Endothelial cell of umbilical vein (primary cell): ENCODE results near the gene PRIMPOL. TPM values are rescaled to one million over a fixed set of nuclear protein-coding genes. Genes with fewer than 3 reads are reported as not detected.

Source experiments
- BruUV-seq: library from RNA; stranded (reverse); fragments of 400-500 nt; replicated peaks from 2 replicates; lab custom pipeline; 2021; lab: Mats Ljungman, UMichigan
- CTCF ChIA-PET: fragments of 300-600, 350-600 bp; sonication (Branson Sonifier 250); formaldehyde crosslinking; loops from one replicate; lab custom pipeline; 2021; ENCODE audit warnings: antibody characterized with exemption, inconsistent platforms; lab: Charles Lee
- POLR2A ChIA-PET: fragments of 300-600, 350-600 bp; sonication (Branson Sonifier 250); formaldehyde crosslinking; loops from one replicate; lab custom pipeline; 2021; ENCODE audit warnings: antibody characterized with exemption, inconsistent platforms; lab: Charles Lee
- DNase-seq: peaks from one replicate; pipeline ENCODE4 v3.0.0-alpha.2; 2011; ENCODE audit warnings: low read depth, low spot score
- FAIRE-seq: peaks from 2 replicates; lab custom pipeline; 2011; peaks lifted over from hg19 to GRCh38; lab: Jason Lieb, UNC
- H2AFZ ChIP-seq: 2 replicates; pipeline ENCODE4 v1.6.0; 2012; ENCODE audit warnings: low read depth, low read length, control low read depth, inconsistent platforms
- H3K27ac ChIP-seq: 2 replicates; pipeline ENCODE4 v1.5.1; 2011; ENCODE audit warnings: low read depth, mild to moderate bottlenecking, control low read depth, low read length, moderate library complexity; ENCODE audit not compliant: insufficient read depth
- H3K27me3 ChIP-seq, 2 experiments: 2 replicates each; pipeline versions ENCODE4 v1.6.0 to v1.6.1; 2011; ENCODE audit warnings: low read length in 2 of 2, mixed read lengths in 1 of 2; ENCODE audit not compliant: control insufficient read depth in 2 of 2, insufficient read depth in 2 of 2
- H3K36me3 ChIP-seq, 2 experiments: 2 replicates in 1 of 2; 3 replicates in 1 of 2; pipeline ENCODE4 v1.5.1; 2011; ENCODE audit warnings: low read length in 2 of 2, mild to moderate bottlenecking in 1 of 2, moderate library complexity in 1 of 2; ENCODE audit not compliant: control insufficient read depth in 2 of 2, insufficient read depth in 2 of 2; ENCODE audit errors: extremely low read depth in 1 of 2
- H3K4me1 ChIP-seq: 3 replicates; pipeline ENCODE4 v1.5.1; 2011; ENCODE audit warnings: mild to moderate bottlenecking, low read length; ENCODE audit not compliant: control insufficient read depth, insufficient read depth; ENCODE audit errors: extremely low read depth
- H3K4me2 ChIP-seq: 2 replicates; pipeline ENCODE4 v1.6.1; 2011; ENCODE audit warnings: low read length, control low read depth, mixed read lengths; ENCODE audit not compliant: insufficient read depth
- H3K4me3 ChIP-seq, 3 experiments: fragments of 200-600 bp in 1 of 3; sonication (generic), shearing (Covaris generic) in 1 of 3; replicated peaks in 1 of 3; 2 replicates each; pipeline ENCODE4 v1.5.1; 2011 to 2016; ENCODE audit warnings: control low read depth in 3 of 3, low read length in 3 of 3, mild to moderate bottlenecking in 2 of 3, inconsistent platforms in 1 of 3, low read depth in 1 of 3, moderate library complexity in 1 of 3; ENCODE audit not compliant: insufficient read depth in 1 of 3
- H3K79me2 ChIP-seq: 2 replicates; pipeline ENCODE4 v1.6.0; 2012; ENCODE audit warnings: low read length, inconsistent platforms; ENCODE audit not compliant: control insufficient read depth, insufficient read depth
- H3K9ac ChIP-seq: replicated peaks from 2 replicates; pipeline ENCODE3; 2011; ENCODE audit warnings: low read length, control low read depth; ENCODE audit not compliant: insufficient read depth; ENCODE audit errors: extremely low read depth
- H3K9me1 ChIP-seq: replicated peaks from 3 replicates; pipeline ENCODE4 v1.6.0; 2011; ENCODE audit warnings: mild to moderate bottlenecking, low read length; ENCODE audit not compliant: control insufficient read depth, insufficient read depth; ENCODE audit errors: extremely low read depth
- H3K9me3 ChIP-seq: replicated peaks from 2 replicates; pipeline ENCODE4 v1.5.1; 2012; ENCODE audit warnings: low read length, inconsistent platforms; ENCODE audit not compliant: control insufficient read depth, insufficient read depth
- H4K20me1 ChIP-seq: replicated peaks from 2 replicates; pipeline ENCODE3; 2011; ENCODE audit warnings: mild to moderate bottlenecking, low read length; ENCODE audit not compliant: control insufficient read depth, insufficient read depth; ENCODE audit errors: extremely low read depth
- EZH2 ChIP-seq: IDR thresholded peaks from 2 replicates; pipeline ENCODE4 v1.6.1; 2012; ENCODE audit warnings: borderline replicate concordance, low read depth, mild to moderate bottlenecking, moderate library complexity, low read length, inconsistent platforms; ENCODE audit not compliant: severe bottlenecking
- FOS ChIP-seq: IDR thresholded peaks from 2 replicates; pipeline ENCODE4 v1.6.1; 2011; ENCODE audit warnings: mild to moderate bottlenecking, low read length, moderate library complexity, borderline replicate concordance; ENCODE audit not compliant: insufficient read depth
- GATA2 ChIP-seq: IDR thresholded peaks from 2 replicates; pipeline ENCODE4 v1.7.0; 2011; ENCODE audit warnings: low read depth, mild to moderate bottlenecking, moderate library complexity, mixed read lengths, low read length; ENCODE audit not compliant: insufficient read length, insufficient read depth
- JUN ChIP-seq: IDR thresholded peaks from 2 replicates; pipeline ENCODE4 v1.6.1; 2011; ENCODE audit warnings: borderline replicate concordance, low read depth; ENCODE audit not compliant: insufficient read length, insufficient read depth
- MYC ChIP-seq: IDR thresholded peaks from one replicate; pipeline ENCODE4 v1.6.1; 2011; ENCODE audit warnings: mild to moderate bottlenecking, low read depth, low read length
- POLR2A ChIP-seq: IDR thresholded peaks from 2 replicates; pipeline ENCODE4 v1.6.1; 2012; ENCODE audit warnings: low read depth, mild to moderate bottlenecking, control low read depth, low read length
- POLR2AphosphoS5 ChIP-seq: IDR thresholded peaks from 2 replicates; pipeline ENCODE4 v1.6.1; 2012; ENCODE audit warnings: low read depth, mild to moderate bottlenecking, control low read depth, low read length, moderate library complexity; ENCODE audit not compliant: insufficient read depth
- dilution Hi-C: fragments of 300-500 bp; cut with MboI; formaldehyde crosslinking; loops from one replicate; pipeline ENCODE4 v1.15.0; 2019; ENCODE audit warnings: low sequenced_read_pairs; ENCODE audit not compliant: extremely low pct_ligation_motif_present
- intact Hi-C: fragments of 100-400 bp; cut with micrococcal nuclease; formaldehyde crosslinking; loops from one replicate; pipeline ENCODE4 v1.10.0; 2022
- polyA plus RNA-seq, 4 experiments: library from polyadenylated mRNA; depleted of rRNA in 3 of 4; stranded (reverse) in 3 of 4; unstranded in 1 of 4; fragments of >200 nt; gene quantifications; 2 replicates each; pipeline versions ENCODE4 v1.2.1 to v1.2.3, GENCODE V29; 2011 to 2012; ENCODE audit warnings: missing spikeins in 1 of 4
- total RNA-seq: library from RNA; stranded (reverse); gene quantifications from 2 replicates; pipeline ENCODE4 v1.2.3, GENCODE V29; 2021
- TF ChIP-seq, protein P1 (sequence below), 2 donors: IDR thresholded peaks; 1 replicate in 1 of 2; 2 replicates in 1 of 2; pipeline ENCODE4 v1.5.1; 2011; ENCODE audit warnings: low read length in 2 of 2, mild to moderate bottlenecking in 2 of 2, moderate library complexity in 2 of 2, control low read depth in 1 of 2, inconsistent platforms in 1 of 2, low read depth in 1 of 2; ENCODE audit not compliant: insufficient read depth in 1 of 2; ENCODE audit errors: extremely low read depth in 1 of 2
- TF ChIP-seq, protein P2 (sequence below): IDR thresholded peaks from 2 replicates; pipeline ENCODE4 v1.6.1; 2011; ENCODE audit not compliant: insufficient read depth, insufficient read length

Gene PRIMPOL
- total and polyA plus RNA-seq, 2 donors (not counting 3 experiments of a cell fraction or from before 2014, with no cell fraction given) = 5.9 to 11.1 TPM

GRCh38 chr4:184643731-184644130 lies 5.8 kb upstream of the PRIMPOL start:
- Histone ChIP-seq H3K4me3 (no peak overlapping the region), H3K27me3 (no peaks in the 10 kb centered on the region), H3K27ac (peak overlapping the region; percentile 93), H3K4me1 (peaks cover 46% of the 10 kb centered on the region), H2AFZ (no peak overlapping the region), H3K9ac (peak overlapping the region; percentile 40), H3K36me3 (peaks cover 2 to 4% of the 10 kb centered on the region in 2 experiments), H3K9me3 (no peaks in the 10 kb centered on the region), H3K4me2 (peak overlapping the region; percentile 96), H4K20me1 (no peaks in the 10 kb centered on the region), H3K9me1 (no peaks in the 10 kb centered on the region), H3K79me2 (peaks cover 98% of the 10 kb centered on the region)
- TSS peak; percentile 51 for BruUV-seq
- DNase-seq = no peak
- ChIA-PET CTCF (interaction anchor here (1.2 to 1.5 kb wide), 4 partner anchors 45 to 379 kb away, joined by 3 to 5 read pairs (median 4); partner anchors contain the start of gene CENPU), POLR2A (no interaction called here)
- dilution Hi-C loops (no loop called here), intact Hi-C loops (loop anchor here (1.0 to 10.0 kb wide), 2 partner anchors 68 to 501 kb away; partner anchors contain the start of gene SLC25A4)
- TF ChIP-seq, protein P1, sequence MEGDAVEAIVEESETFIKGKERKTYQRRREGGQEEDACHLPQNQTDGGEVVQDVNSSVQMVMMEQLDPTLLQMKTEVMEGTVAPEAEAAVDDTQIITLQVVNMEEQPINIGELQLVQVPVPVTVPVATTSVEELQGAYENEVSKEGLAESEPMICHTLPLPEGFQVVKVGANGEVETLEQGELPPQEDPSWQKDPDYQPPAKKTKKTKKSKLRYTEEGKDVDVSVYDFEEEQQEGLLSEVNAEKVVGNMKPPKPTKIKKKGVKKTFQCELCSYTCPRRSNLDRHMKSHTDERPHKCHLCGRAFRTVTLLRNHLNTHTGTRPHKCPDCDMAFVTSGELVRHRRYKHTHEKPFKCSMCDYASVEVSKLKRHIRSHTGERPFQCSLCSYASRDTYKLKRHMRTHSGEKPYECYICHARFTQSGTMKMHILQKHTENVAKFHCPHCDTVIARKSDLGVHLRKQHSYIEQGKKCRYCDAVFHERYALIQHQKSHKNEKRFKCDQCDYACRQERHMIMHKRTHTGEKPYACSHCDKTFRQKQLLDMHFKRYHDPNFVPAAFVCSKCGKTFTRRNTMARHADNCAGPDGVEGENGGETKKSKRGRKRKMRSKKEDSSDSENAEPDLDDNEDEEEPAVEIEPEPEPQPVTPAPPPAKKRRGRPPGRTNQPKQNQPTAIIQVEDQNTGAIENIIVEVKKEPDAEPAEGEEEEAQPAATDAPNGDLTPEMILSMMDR (IDR thresholded peaks at IDR 0.05; ENCODE audit: extremely low read depth in 1 of 2, insufficient read depth in 1 of 2, low read depth in 1 of 2, low read length in 2 of 2) = no peak
- TF ChIP-seq EZH2 (no peak), JUN (no peak), MYC (no peak), GATA2 (no peak), POLR2A (no peak), FOS (no peak), POLR2AphosphoS5 (no peak)
- TF ChIP-seq, protein P2, sequence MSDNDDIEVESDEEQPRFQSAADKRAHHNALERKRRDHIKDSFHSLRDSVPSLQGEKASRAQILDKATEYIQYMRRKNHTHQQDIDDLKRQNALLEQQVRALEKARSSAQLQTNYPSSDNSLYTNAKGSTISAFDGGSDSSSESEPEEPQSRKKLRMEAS = no peak
- FAIRE-seq = no peak
